ENCODE data around the gene ZSCAN23.

GRCh38 chr6:28423546-28423945, 19.7 kb downstream of the ZSCAN23 start:
- TF ChIP-seq CTCF (IDR thresholded peaks at IDR 0.05) (no peak), POLR2A (IDR thresholded peaks at IDR 0.05) (no peak)
